ENCODE measurements around the gene ASCC3. TPM values are rescaled to one million over a fixed set of nuclear protein-coding genes. Genes with fewer than 3 reads are reported as not detected.

ASCC3 gene
- total and polyA plus RNA-seq, 2 experiments from 2014 or later: 92.9 to 129 TPM

DNA sequence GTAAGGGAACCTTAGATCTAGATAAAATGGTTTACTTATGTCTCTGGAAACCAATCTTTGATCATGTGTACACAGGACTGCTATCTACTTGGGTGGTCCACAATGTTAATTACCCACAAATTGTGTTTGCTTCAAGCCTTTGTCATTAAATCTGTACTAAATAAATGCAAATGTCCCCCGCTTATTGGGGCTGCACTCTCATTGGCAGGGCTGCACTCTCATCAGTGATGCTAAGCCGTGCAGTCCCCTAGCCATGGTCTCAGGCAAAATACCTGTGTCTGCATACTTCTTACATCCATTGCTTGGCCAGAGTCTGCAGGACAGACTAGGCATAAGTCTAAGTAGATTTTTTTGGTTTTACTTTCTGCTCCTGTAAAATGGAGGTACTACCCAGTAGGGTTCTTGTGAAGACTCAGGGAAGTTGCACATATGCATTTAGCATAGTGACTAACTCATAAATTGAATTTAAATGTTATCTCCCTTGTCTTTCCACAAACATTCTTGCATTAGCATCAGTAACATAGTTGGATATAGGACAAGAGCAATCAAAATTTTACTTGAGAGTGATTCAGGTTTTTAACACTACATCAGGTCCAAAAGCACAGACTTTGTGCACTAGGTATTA lies 117.4 kb downstream of the ASCC3 start:
- Mint-ChIP-seq H3K4me1 (no peaks in the 10 kb centered on the region), H3K36me3 (ENCODE audit: low read depth) (peaks cover 77% of the 10 kb centered on the region), H3K27ac (no peak overlapping the region), H3K4me3 (no peak overlapping the region), H3K27me3 (ENCODE audit: insufficient read depth, low read depth, poor library complexity) (peaks cover 2% of the 10 kb centered on the region), H3K9me3 (peaks cover 26% of the 10 kb centered on the region)
- Histone ChIP-seq H3K4me1 (ENCODE audit: insufficient read depth) (no peaks in the 10 kb centered on the region), H3K4me3 (no peak overlapping the region), H3K4me2 (no peak overlapping the region), H3K9me2 (ENCODE audit: insufficient read depth) (no peaks in the 10 kb centered on the region), H3K36me3 (ENCODE audit: insufficient read depth) (peaks cover 27% of the 10 kb centered on the region; the same call in 1 of the 2 replicates), H3K27ac (ENCODE audit: low read depth) (peak overlapping the region; percentile 61; the same call in 1 of the 2 replicates), H2AFZ (no peak overlapping the region), H3K27me3 (ENCODE audit: insufficient read depth) (no peaks in the 10 kb centered on the region), H3K79me2 (replicated peaks; ENCODE audit: insufficient read depth) (no peaks in the 10 kb centered on the region), H3F3A (replicated peaks; ENCODE audit: low read depth) (no peaks in the 10 kb centered on the region), H4K20me1 (replicated peaks; ENCODE audit: insufficient read depth) (no peaks in the 10 kb centered on the region)
- DNase-seq (ENCODE audit: low spot score) (peak; percentile 41), ATAC-seq (peak; percentile 39; the same call in 1 of the 3 replicates)
- TF ChIP-seq, protein P1, sequence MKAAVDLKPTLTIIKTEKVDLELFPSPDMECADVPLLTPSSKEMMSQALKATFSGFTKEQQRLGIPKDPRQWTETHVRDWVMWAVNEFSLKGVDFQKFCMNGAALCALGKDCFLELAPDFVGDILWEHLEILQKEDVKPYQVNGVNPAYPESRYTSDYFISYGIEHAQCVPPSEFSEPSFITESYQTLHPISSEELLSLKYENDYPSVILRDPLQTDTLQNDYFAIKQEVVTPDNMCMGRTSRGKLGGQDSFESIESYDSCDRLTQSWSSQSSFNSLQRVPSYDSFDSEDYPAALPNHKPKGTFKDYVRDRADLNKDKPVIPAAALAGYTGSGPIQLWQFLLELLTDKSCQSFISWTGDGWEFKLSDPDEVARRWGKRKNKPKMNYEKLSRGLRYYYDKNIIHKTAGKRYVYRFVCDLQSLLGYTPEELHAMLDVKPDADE (IDR thresholded peaks at IDR 0.05): no peak
- peak; percentile 50; the same call in 1 of the 2 replicates for TF ChIP-seq NANOG (IDR thresholded peaks at IDR 0.05; ENCODE audit: borderline replicate concordance)

- H3K4me1 ChIP-seq (ENCODE audit: insufficient read depth): no peaks in the 10 kb centered on the region
- TF ChIP-seq, protein P1 (IDR thresholded peaks at IDR 0.05): no peak
- TF ChIP-seq, protein P2, sequence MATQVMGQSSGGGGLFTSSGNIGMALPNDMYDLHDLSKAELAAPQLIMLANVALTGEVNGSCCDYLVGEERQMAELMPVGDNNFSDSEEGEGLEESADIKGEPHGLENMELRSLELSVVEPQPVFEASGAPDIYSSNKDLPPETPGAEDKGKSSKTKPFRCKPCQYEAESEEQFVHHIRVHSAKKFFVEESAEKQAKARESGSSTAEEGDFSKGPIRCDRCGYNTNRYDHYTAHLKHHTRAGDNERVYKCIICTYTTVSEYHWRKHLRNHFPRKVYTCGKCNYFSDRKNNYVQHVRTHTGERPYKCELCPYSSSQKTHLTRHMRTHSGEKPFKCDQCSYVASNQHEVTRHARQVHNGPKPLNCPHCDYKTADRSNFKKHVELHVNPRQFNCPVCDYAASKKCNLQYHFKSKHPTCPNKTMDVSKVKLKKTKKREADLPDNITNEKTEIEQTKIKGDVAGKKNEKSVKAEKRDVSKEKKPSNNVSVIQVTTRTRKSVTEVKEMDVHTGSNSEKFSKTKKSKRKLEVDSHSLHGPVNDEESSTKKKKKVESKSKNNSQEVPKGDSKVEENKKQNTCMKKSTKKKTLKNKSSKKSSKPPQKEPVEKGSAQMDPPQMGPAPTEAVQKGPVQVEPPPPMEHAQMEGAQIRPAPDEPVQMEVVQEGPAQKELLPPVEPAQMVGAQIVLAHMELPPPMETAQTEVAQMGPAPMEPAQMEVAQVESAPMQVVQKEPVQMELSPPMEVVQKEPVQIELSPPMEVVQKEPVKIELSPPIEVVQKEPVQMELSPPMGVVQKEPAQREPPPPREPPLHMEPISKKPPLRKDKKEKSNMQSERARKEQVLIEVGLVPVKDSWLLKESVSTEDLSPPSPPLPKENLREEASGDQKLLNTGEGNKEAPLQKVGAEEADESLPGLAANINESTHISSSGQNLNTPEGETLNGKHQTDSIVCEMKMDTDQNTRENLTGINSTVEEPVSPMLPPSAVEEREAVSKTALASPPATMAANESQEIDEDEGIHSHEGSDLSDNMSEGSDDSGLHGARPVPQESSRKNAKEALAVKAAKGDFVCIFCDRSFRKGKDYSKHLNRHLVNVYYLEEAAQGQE (IDR thresholded peaks at IDR 0.05; ENCODE audit: unreplicated experiment): no peak
- TF ChIP-seq EZH2 (IDR thresholded peaks at IDR 0.05; ENCODE audit: low read depth, unreplicated experiment) (no peak), JUNB (IDR thresholded peaks at IDR 0.05; ENCODE audit: unreplicated experiment) (no peak)
- TF ChIP-seq, protein P3, sequence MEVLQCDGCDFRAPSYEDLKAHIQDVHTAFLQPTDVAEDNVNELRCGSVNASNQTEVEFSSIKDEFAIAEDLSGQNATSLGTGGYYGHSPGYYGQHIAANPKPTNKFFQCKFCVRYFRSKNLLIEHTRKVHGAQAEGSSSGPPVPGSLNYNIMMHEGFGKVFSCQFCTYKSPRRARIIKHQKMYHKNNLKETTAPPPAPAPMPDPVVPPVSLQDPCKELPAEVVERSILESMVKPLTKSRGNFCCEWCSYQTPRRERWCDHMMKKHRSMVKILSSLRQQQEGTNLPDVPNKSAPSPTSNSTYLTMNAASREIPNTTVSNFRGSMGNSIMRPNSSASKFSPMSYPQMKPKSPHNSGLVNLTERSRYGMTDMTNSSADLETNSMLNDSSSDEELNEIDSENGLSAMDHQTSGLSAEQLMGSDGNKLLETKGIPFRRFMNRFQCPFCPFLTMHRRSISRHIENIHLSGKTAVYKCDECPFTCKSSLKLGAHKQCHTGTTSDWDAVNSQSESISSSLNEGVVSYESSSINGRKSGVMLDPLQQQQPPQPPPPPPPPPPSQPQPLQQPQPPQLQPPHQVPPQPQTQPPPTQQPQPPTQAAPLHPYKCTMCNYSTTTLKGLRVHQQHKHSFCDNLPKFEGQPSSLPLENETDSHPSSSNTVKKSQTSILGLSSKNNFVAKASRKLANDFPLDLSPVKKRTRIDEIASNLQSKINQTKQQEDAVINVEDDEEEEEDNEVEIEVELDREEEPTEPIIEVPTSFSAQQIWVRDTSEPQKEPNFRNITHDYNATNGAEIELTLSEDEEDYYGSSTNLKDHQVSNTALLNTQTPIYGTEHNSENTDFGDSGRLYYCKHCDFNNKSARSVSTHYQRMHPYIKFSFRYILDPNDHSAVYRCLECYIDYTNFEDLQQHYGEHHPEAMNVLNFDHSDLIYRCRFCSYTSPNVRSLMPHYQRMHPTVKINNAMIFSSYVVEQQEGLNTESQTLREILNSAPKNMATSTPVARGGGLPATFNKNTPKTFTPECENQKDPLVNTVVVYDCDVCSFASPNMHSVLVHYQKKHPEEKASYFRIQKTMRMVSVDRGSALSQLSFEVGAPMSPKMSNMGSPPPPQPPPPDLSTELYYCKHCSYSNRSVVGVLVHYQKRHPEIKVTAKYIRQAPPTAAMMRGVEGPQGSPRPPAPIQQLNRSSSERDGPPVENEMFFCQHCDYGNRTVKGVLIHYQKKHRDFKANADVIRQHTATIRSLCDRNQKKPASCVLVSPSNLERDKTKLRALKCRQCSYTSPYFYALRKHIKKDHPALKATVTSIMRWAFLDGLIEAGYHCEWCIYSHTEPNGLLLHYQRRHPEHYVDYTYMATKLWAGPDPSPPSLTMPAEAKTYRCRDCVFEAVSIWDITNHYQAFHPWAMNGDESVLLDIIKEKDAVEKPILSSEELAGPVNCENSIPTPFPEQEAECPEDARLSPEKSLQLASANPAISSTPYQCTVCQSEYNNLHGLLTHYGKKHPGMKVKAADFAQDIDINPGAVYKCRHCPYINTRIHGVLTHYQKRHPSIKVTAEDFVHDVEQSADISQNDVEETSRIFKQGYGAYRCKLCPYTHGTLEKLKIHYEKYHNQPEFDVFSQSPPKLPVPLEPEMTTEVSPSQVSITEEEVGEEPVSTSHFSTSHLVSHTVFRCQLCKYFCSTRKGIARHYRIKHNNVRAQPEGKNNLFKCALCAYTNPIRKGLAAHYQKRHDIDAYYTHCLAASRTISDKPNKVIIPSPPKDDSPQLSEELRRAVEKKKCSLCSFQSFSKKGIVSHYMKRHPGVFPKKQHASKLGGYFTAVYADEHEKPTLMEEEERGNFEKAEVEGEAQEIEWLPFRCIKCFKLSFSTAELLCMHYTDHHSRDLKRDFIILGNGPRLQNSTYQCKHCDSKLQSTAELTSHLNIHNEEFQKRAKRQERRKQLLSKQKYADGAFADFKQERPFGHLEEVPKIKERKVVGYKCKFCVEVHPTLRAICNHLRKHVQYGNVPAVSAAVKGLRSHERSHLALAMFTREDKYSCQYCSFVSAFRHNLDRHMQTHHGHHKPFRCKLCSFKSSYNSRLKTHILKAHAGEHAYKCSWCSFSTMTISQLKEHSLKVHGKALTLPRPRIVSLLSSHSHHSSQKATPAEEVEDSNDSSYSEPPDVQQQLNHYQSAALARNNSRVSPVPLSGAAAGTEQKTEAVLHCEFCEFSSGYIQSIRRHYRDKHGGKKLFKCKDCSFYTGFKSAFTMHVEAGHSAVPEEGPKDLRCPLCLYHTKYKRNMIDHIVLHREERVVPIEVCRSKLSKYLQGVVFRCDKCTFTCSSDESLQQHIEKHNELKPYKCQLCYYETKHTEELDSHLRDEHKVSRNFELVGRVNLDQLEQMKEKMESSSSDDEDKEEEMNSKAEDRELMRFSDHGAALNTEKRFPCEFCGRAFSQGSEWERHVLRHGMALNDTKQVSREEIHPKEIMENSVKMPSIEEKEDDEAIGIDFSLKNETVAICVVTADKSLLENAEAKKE (CRISPR knock-in tag; IDR thresholded peaks at IDR 0.05): no peak
- H3K4me3 ChIP-seq: no peak overlapping the region
- peaks cover 27% of the 10 kb centered on the region; the same call in 1 of the 2 replicates for H3K36me3 ChIP-seq (ENCODE audit: insufficient read depth)
- H3K4me2 ChIP-seq: no peak overlapping the region
- no peaks in the 10 kb centered on the region for H3K4me1 Mint-ChIP-seq
- DNase-seq (ENCODE audit: low spot score) (no peak), ATAC-seq (no peak)
- H3K9me3 Mint-ChIP-seq: peaks cover 26% of the 10 kb centered on the region
- no peak overlapping the region for H3K27ac ChIP-seq (ENCODE audit: low read depth)
- peaks cover 2% of the 10 kb centered on the region for H3K27me3 Mint-ChIP-seq (ENCODE audit: insufficient read depth, low read depth, poor library complexity)
- no peaks in the 10 kb centered on the region for H4K20me1 ChIP-seq (replicated peaks; ENCODE audit: insufficient read depth)
- H3K36me3 Mint-ChIP-seq (ENCODE audit: low read depth): peaks cover 83% of the 10 kb centered on the region
- H2AFZ ChIP-seq: no peak overlapping the region
- H3K9me2 ChIP-seq (ENCODE audit: insufficient read depth): no peaks in the 10 kb centered on the region
- H3K79me2 ChIP-seq (replicated peaks; ENCODE audit: insufficient read depth): no peaks in the 10 kb centered on the region
- H3F3A ChIP-seq (replicated peaks; ENCODE audit: low read depth): no peaks in the 10 kb centered on the region
- no peaks in the 10 kb centered on the region for H3K27me3 ChIP-seq (ENCODE audit: insufficient read depth)
- no peak overlapping the region for H3K27ac Mint-ChIP-seq
- no peak overlapping the region for H3K4me3 Mint-ChIP-seq
Measured at GRCh38 chr6:100761841-100762240, 119.3 kb downstream of the ASCC3 start.

Data from GM23338 (cell line).